Raji (cell line): ENCODE data around the gene GFOD2.

Experiments used
- POLR2A ChIP-seq: IDR thresholded peaks from 2 replicates; pipeline ENCODE4 v1.6.1; 2011; ENCODE audit warnings: low read depth, low read length, control low read depth; ENCODE audit not compliant: insufficient read depth

Gene GFOD2

DNA sequence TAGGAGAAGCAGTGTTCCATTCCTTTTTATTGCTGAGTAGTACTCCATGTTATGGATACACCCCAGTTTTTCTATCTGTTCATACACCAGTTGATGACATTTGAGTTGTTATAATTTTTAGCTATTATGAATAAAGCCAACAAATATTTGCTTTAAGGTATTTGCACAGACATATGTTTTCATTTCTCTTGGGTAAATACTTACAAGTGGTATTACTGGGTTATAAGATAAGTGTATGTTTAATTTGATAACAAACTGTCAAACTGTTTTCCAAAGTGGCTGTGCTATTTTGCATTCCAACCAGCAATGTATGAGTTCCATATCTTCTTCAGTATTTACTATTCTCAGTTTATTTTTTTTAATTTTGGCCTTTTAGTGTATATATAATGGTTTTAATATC is 27.7 kb upstream of the GFOD2 start:
- TF ChIP-seq POLR2A, result no peak

DNA sequence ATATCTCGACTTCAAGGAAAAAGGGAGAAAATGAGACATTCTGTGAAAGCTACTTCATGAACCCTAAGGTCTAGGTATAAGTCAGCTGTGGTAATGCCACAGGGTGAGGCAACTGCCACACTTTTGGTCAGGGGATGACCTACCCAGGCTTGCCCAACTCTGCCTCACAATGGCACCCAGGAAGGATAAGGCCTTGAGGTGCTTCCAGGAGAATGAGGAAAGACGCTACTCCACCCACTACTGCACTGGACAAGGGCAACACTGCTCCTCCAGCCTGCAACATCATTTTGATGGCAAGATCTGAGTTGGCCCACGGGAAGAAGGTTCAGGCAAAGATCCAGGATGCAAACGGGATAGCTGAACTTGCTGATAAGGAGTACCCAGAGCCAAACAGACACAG is 22.0 kb upstream of the GFOD2 start:
- no peak for TF ChIP-seq POLR2A

DNA sequence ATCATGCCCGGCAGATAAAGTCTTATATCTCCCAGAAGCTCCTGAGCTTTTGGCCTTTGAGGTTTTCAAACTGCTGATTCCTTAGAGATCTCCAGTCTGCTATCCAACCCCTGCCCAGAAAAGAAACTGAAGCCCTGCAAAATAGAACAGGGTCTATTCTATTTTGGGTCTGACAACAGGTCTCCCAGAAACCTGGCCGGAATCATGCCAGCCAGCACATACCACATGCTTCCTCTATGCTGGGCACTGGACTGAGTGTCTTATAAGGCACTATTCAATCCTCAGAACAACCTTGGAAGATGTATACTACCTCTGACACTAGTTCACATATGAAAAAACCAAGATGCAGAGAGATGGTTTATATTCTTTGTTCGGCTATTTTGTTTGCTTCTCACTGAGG is 21.3 kb upstream of the GFOD2 start:
- TF ChIP-seq POLR2A, result no peak

DNA sequence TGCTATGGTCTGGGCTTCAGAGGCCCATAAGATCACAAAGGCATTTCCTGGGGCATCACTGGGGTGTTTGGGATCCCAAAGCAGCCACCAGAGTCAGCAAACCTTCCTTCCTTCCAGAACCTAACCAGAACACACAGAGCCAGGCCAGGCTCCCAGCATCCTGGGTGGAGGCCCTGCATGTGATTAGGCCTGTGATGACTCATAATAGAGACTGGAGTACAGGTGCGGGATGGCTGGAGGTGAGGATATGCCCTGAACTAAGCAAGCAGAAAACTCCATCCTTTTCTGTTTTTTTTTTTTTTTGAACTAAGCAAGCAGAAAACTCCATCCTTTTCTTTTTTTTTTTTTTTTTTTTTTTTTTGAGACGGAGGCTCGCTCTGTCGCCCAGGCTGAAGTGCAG is 17.7 kb upstream of the GFOD2 start:
- no peak for TF ChIP-seq POLR2A

DNA sequence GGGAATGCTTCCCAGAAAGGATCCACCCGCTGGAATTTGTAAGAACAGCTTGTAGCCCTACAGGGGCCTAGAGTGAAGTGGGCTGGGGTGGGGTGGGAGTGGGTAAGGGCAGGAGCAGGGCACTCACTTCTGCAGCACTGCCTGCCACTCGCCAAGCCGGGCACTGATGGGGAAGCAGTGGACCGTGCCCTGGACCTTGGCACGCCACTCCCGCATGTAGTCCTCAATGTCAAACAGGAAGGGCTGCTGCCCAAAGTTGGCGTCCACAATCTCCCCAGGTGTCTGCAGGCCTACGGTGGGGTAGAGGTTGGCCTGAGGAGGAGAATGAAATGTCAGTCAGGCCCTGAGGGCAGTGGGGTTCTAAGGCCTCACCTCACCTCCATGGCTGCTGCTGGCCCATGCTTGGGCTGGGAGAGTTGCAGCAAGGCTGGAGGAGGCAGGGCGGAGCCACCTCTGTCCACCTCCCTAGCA is 15.7 kb upstream of the GFOD2 start:
- TF ChIP-seq POLR2A, result no peak

DNA sequence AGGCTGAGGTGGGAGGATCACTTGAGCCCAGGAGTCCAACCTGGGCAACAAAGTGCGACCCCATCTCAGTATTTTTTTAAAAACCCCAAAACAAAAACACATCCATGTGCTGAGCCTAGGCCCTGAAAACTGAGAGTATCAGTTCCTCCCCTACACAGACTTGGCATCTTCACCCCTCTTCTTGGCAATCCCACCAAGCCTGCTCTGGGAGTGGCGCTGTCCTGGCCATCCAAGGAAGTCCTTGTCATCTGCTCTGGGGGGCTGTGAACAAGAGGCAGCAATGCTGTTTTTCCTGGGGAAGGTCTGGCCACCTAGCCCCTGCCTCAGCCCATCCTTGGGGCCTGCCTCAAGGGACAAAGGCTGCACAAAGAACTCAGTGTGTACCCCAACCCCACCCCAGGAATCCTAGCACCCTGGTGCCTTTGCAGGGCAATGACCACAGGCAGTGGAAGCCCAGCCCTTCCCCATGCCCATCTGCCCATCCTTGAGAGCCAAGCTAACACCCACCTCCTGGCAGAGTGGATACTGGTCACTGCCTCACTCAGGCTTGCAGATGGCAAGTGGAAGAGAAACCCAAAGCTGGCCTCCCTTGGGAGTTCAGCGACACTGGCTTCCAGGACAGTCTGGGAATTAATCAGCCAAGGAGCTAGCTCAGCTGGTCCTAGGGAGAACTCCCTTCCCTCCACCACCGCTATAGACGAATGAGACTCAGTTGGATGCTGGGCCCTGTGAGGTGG is 14.8 kb upstream of the GFOD2 start:
- no peak for TF ChIP-seq POLR2A

DNA sequence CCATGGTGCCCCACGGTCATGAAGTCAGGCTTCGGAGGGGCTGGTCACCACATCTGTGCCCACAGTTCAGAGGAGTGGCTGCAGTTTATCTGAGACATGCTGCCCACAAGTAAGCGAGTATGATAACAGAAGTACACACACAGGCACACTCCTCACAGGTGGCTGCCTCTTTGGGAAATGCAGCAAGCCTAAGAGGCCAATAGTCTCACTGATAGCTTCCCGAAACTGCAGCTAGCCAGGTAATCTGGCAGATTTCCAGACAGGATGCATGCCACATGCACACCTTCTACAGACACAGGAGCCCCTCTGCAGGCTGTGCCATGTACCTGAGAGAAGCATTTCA is 12.6 kb upstream of the GFOD2 start:
- no peak for TF ChIP-seq POLR2A

DNA sequence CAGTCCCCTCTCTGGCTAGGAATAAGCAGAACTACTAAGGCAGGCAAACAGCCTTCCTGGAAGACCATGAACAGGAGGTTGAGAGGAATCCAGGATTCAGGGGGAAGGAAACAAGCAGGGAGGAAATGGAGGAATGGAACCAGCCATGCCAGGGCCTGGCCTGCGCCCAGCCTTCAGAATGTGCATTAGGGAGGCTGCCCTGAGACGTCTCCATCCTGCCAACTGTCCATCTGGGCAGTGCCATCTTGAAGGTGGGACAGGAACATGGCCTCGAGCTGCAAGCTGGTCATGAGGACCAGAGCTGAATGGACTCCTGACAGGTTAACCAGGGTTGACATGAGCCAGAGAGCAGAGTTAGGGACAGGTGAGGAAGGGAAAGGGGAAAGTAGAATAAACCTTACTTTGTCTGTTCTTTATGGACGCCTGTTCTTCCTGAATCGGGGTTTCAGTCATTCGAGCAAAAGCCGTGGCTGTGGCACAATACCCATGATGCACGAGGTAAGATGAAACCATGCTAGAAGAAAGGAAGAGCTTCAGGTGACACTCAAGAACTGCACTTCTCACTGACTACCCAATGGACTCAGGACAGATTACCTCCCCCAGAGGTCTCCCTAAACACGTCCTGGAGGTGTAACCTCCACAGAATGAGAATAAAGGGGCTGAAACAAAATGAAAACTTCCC is 12.1 kb upstream of the GFOD2 start:
- TF ChIP-seq POLR2A, result no peak

DNA sequence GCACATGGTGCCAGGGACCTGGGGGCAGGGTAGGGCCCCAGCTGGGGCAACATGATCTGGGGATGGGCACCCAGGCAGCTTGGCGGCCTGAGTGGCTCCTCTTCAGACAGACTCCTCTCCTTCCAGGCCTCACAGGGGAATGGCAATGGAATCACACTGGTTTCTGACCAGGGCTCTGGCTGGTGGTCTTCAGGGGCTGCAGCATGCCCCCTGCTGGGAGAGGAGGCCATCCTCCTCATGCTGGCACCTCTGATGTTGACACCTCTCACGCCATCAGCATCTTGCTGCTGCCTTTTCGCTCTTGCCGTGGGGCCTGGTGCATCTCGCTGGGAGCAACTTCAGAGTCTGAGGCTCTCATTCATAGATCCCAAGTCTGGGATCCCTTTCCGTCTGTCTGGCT is 11.2 kb upstream of the GFOD2 start:
- TF ChIP-seq POLR2A, result no peak

DNA sequence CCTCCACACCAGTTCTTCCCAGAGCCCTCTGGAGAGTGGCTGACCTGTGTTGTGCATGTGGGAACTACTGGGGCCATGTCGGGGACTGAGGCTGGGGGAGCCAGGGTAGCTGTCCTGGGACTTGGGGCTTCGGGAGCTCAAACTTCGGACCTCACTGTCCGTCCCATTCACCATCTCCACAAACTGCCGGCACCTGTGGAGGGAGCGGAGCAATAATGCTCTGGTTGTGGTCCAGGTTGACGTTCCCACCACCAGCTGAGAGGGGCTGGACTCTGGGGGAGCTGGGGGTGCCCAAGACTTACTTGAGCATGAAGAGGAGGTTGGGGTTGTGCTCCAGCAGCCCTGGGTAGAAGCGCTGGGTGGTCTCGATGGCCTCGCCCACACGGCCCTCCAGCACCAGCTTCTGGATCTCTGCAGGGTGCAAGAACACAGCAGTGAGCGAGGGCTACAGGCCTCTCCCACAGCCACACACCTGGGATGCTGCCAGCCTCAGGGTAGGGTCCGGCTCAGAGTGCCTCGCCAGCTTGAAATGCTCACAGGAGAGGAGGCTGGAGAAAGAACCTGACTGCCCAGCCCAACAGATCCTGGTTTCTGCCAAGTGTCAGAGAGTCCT is 10.6 kb upstream of the GFOD2 start:
- no peak for TF ChIP-seq POLR2A

DNA sequence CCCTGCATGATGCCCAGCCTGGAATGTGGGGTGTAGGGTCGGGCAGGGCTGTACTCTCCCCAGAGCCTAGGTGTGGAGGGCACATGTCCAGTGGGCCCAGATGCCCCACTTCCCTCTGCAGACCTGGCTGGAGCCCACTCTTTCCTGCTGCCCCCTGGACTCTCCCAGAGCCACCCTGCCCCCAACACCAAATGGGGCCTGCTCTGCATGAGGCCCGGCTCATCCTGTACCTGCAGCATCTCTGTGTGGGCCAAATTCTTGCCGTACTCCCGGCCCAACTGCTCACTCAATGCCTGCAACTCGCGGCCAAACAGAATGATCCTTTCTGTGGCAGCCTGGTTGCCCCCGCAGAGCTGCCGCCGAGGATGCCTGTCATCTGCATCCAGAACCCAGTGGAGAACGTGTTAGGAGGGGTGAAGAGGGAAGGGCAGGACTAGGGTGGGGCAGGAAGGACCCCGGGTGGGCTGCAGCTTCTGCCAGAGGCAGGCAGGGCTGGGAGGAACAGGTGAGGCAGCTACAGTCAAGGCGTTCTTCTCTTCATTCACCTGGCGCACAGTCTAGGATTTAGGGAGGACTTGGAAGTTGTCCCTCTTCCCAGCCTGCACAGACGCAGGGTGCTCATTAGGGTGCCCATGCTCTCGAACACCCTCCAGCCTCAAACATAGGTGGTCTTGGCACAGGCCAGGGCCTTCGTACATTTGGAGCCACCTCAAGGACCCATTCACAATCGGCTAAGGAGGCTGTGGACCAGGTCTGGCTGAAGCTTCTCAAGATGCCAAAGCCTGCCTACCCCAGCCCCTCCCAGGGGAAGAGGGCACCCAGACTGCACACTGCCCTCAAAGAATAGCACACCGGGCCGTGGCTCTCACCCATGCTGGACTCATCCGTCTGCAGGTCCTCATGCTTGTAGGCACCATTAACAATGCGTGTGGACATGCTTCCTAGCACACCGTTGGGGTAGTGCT is 8.7 kb upstream of the GFOD2 start:
- TF ChIP-seq POLR2A, result no peak

DNA sequence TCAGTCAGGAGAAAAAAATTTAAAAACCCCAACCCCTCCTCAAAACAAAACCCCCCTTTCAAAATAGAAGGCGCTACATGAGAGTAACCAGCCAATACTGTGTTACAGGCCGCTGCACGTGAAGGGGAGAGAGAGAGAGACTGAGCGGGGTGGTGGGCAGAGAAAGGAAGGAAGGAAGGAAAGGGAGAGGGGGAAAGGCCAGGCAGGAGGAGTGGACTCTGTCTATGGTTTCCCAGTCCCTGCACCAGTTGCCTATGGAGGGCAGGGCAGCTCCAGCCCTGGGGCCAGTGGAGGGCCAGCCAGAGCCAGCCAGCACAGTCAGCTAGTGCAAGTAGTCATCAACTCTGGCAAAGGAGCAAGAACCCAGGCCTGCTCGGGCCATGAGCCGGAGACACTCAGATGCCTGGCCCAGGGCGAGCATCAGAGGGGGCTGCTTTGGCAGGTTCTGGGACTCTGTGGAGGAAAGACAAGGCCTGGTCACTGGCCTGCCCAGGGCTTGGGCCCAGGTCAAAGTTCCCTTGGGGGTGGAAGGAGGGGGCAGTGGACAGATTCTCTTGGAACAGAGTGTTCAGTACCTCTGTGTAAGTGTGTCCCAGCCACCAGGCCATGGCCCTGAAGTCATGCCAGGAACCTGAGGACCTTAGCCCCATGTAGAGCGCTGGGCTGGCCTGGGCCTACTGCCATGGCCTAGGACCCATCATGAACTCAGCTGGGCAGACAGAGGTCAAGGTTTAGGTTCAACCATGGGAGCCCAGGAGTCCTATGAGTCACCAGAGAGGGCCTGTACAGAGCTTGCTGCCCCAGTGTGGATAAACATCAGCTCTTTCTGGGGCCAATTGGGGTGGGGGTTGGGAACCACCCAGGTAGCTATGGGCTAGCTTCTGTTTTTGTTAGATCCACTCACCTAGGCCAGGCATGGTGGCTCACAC is 7.3 kb upstream of the GFOD2 start:
- no peak for TF ChIP-seq POLR2A

DNA sequence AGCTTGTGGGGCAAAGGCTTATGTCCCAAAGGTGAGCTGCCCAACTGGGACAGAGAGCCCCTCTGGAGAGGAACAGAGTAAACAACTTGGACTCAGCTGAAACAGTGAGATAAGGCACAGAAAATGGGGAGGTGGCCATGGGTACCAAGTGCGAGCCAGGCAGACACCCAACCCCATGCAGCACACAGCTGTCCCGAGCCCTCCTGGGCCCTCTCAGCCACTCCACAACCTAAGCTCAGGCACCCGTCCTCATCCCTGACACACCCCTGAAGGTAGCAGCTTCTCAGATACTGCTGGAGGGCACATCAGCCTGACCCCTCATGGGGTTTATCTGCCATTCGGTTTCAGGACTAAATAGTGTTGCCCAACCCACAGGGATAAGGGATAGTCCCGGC is 4.8 kb upstream of the GFOD2 start:
- TF ChIP-seq POLR2A, result no peak
